ENCODE results near the gene WTIP. TPM values are rescaled to one million over a fixed set of nuclear protein-coding genes. Genes with fewer than 3 reads are reported as not detected.

WTIP gene
- total and polyA plus RNA-seq, 4 experiments from 2014 or later = 0.23 to 0.39 TPM; not detected in 2

- H3K27me3 Mint-ChIP-seq = peaks cover 17 to 18% of the 10 kb centered on the region in 2 donors
- no peak overlapping the region for H3K4me3 ChIP-seq (ENCODE audit: low read length in 2 of 2)
These were observed 2.2 kb upstream of the WTIP start for GRCh38 chr19:34479396-34479795.

GRCh38 chr19:34480491-34480890 lies 1.1 kb upstream of the WTIP start:
- no peaks in the 10 kb centered on the region for H3K36me3 ChIP-seq (ENCODE audit: insufficient read depth, low read length)
- intact Hi-C loops (cut with micrococcal nuclease) = no loop called here
- Mint-ChIP-seq H3K27ac (no peak overlapping the region), H3K4me1 (peaks cover 0 to 9% (median 4%) of the 10 kb centered on the region in 4 donors), H3K27me3 (peaks cover 18 to 19% of the 10 kb centered on the region in 2 donors), H3K4me3 (no peak overlapping the region), H3K9me3 (peaks cover 0 to 2% (median 0%) of the 10 kb centered on the region in 8 donors), H3K36me3 (no peaks in the 10 kb centered on the region)
- H3K4me3 ChIP-seq (ENCODE audit: low read length in 2 of 2) = no peak overlapping the region
- H3K4me1 ChIP-seq (ENCODE audit: insufficient read depth, low read length) = no peaks in the 10 kb centered on the region
- H3K27me3 ChIP-seq (ENCODE audit: insufficient read depth, low read length) = no peaks in the 10 kb centered on the region
- H3K9me3 ChIP-seq (ENCODE audit: control insufficient read depth in 1 of 2, low read length in 2 of 2) = no peaks in the 10 kb centered on the region
- POLR2A ChIA-PET (ENCODE audit: partially characterized antibody) = no interaction called here
- no peak overlapping the region for H3K27ac ChIP-seq (ENCODE audit: low read depth, low read length)
- CTCF ChIA-PET (ENCODE audit: partially characterized antibody) = no interaction called here
- no peak for DNase-seq

More at GRCh38 chr19:34479396-34479795, 2.2 kb upstream of the WTIP start:
- ChIA-PET POLR2A (ENCODE audit: partially characterized antibody) (no interaction called here), CTCF (ENCODE audit: partially characterized antibody) (no interaction called here)
- Histone ChIP-seq H3K9me3 (ENCODE audit: control insufficient read depth in 1 of 2, low read length in 2 of 2) (no peaks in the 10 kb centered on the region), H3K4me1 (ENCODE audit: insufficient read depth, low read length) (no peaks in the 10 kb centered on the region), H3K27ac (ENCODE audit: low read depth, low read length) (no peak overlapping the region), H3K27me3 (ENCODE audit: insufficient read depth, low read length) (no peaks in the 10 kb centered on the region), H3K36me3 (ENCODE audit: insufficient read depth, low read length) (no peaks in the 10 kb centered on the region)
- H3K27ac Mint-ChIP-seq = no peak overlapping the region
- H3K36me3 Mint-ChIP-seq = no peaks in the 10 kb centered on the region
- H3K4me1 Mint-ChIP-seq = peaks cover 0 to 9% (median 4%) of the 10 kb centered on the region in 4 donors
- DNase-seq = no peak
- intact Hi-C loops (cut with micrococcal nuclease) = no loop called here
- H3K9me3 Mint-ChIP-seq = peaks cover 0 to 2% (median 0%) of the 10 kb centered on the region in 8 donors
- no peak overlapping the region for H3K4me3 Mint-ChIP-seq

DNA sequence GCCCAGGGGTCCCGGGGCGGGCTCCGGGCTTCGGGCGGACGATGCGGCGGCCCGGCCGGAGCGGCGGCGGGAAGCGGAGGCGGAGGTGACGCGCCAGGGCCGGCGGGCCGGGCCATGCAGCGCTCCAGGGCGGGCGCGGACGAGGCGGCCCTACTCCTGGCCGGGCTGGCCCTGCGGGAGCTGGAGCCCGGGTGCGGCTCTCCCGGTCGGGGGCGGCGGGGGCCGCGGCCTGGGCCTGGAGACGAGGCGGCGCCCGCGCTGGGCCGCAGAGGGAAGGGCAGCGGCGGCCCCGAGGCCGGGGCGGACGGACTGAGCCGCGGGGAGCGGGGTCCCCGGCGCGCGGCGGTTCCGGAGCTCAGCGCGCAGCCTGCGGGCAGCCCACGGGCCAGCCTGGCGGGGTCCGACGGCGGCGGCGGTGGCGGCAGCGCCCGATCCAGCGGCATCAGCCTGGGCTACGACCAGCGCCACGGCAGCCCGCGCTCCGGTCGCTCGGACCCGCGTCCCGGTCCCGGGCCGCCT lies 362 bp downstream of the WTIP start:
- peaks cover 0 to 9% (median 4%) of the 10 kb centered on the region in 4 donors for H3K4me1 Mint-ChIP-seq
- POLR2A ChIA-PET (ENCODE audit: partially characterized antibody) = no interaction called here
- H3K9me3 Mint-ChIP-seq = peaks cover 0 to 2% (median 0%) of the 10 kb centered on the region in 8 donors

GRCh38 chr19:34482380-34483250 lies 1.1 kb downstream of the WTIP start:
- Histone ChIP-seq H3K36me3 (ENCODE audit: insufficient read depth, low read length) (no peaks in the 10 kb centered on the region), H3K27ac (ENCODE audit: low read depth, low read length) (no peak overlapping the region), H3K27me3 (ENCODE audit: insufficient read depth, low read length) (no peaks in the 10 kb centered on the region), H3K4me3 (ENCODE audit: low read length in 2 of 2) (no peak overlapping the region), H3K9me3 (ENCODE audit: control insufficient read depth in 1 of 2, low read length in 2 of 2) (no peaks in the 10 kb centered on the region), H3K4me1 (ENCODE audit: insufficient read depth, low read length) (no peaks in the 10 kb centered on the region)
- Mint-ChIP-seq H3K27me3 (peaks cover 27 to 28% of the 10 kb centered on the region in 2 donors), H3K4me1 (peaks cover 0 to 9% (median 4%) of the 10 kb centered on the region in 4 donors), H3K9me3 (peaks cover 0 to 2% (median 0%) of the 10 kb centered on the region in 8 donors), H3K36me3 (no peaks in the 10 kb centered on the region), H3K27ac (no peak overlapping the region), H3K4me3 (peak overlapping the region in 7 of 8 donors; percentile 35 to 74 (median 61))
- POLR2A ChIA-PET (ENCODE audit: partially characterized antibody) = no interaction called here
- DNase-seq = no peak
- CTCF ChIA-PET (ENCODE audit: partially characterized antibody) = interaction anchor here (0.7 kb wide), 2 partner anchors 37 to 200 kb away, joined by 3 read pairs; no protein-coding TSS in a partner anchor
- intact Hi-C loops (cut with micrococcal nuclease) = no loop called here

More for the DNA sequence above, 362 bp downstream of the WTIP start:
- no peaks in the 10 kb centered on the region for H3K4me1 ChIP-seq (ENCODE audit: insufficient read depth, low read length)
- Mint-ChIP-seq H3K27me3 (peaks cover 26 to 27% of the 10 kb centered on the region in 2 donors), H3K27ac (no peak overlapping the region), H3K36me3 (no peaks in the 10 kb centered on the region), H3K4me3 (no peak overlapping the region)
- no peak overlapping the region for H3K27ac ChIP-seq (ENCODE audit: low read depth, low read length)
- no peak for DNase-seq
- H3K9me3 ChIP-seq (ENCODE audit: control insufficient read depth in 1 of 2, low read length in 2 of 2) = no peaks in the 10 kb centered on the region
- H3K27me3 ChIP-seq (ENCODE audit: insufficient read depth, low read length) = no peaks in the 10 kb centered on the region
- no peaks in the 10 kb centered on the region for H3K36me3 ChIP-seq (ENCODE audit: insufficient read depth, low read length)
- no peak overlapping the region for H3K4me3 ChIP-seq (ENCODE audit: low read length in 2 of 2)
- intact Hi-C loops (cut with micrococcal nuclease) = no loop called here
- CTCF ChIA-PET (ENCODE audit: partially characterized antibody) = no interaction called here

DNA sequence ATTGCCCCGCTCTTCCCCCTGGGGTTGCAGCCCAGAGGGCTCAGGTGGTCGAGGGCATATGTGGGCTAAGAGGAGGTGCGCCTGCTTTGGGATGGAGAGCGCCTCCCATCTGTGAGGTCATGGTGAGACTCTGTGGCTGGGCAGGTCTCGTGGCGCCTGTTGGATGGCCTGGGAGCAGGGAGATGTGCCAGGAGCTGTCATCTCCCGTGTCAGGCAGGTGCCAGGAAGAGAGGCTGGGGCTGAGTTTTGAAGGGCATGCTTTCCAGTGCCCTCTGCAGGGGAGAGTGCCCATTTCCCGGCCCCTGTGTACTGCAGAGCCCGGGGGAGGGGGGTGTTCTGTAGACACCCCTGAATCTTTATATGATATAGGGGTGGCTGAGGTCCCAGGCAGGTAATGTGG lies 2.8 kb downstream of the WTIP start:
- peaks cover 0 to 2% (median 0%) of the 10 kb centered on the region in 8 donors for H3K9me3 Mint-ChIP-seq
- H3K27me3 Mint-ChIP-seq = peaks cover 23 to 31% of the 10 kb centered on the region in 2 donors
- H3K27ac ChIP-seq (ENCODE audit: low read depth, low read length) = no peak overlapping the region
- no peaks in the 10 kb centered on the region for H3K36me3 ChIP-seq (ENCODE audit: insufficient read depth, low read length)
- no peaks in the 10 kb centered on the region for H3K36me3 Mint-ChIP-seq
- no peak overlapping the region for H3K4me3 ChIP-seq (ENCODE audit: low read length in 2 of 2)
- no peak for DNase-seq
- no peaks in the 10 kb centered on the region for H3K4me1 ChIP-seq (ENCODE audit: insufficient read depth, low read length)
- no peak overlapping the region for H3K4me3 Mint-ChIP-seq
- ChIA-PET CTCF (ENCODE audit: partially characterized antibody) (no interaction called here), POLR2A (ENCODE audit: partially characterized antibody) (no interaction called here)
- intact Hi-C loops (cut with micrococcal nuclease) = no loop called here
- no peaks in the 10 kb centered on the region for H3K27me3 ChIP-seq (ENCODE audit: insufficient read depth, low read length)
- H3K27ac Mint-ChIP-seq = peak overlapping the region in 1 of 7 donors; percentile 67
- peaks cover 0 to 9% (median 4%) of the 10 kb centered on the region in 4 donors for H3K4me1 Mint-ChIP-seq
- H3K9me3 ChIP-seq (ENCODE audit: control insufficient read depth in 1 of 2, low read length in 2 of 2) = no peaks in the 10 kb centered on the region

DNA sequence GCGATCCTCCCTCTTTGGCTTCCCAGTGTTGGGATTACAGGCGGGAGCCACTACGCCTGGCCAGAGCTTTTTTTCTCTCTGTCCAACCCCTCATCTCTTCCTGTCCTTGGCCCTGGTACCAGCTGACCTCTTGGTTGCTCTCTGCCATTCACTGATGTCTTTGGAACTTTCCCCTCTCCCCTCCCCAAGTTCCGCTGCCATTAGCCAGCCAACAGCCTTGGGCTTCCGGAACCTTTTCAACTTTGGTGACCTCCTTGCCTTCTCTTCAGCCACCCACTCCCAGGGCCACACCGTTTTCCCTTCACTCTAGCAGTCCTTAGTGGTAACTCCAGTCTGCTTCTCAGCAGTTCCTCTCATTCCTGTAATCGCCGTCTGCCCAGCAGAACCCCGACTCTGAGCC lies 4.3 kb downstream of the WTIP start:
- ChIA-PET CTCF (ENCODE audit: partially characterized antibody) (interaction anchor here (1.0 kb wide), 1 partner anchor 15 kb away, joined by 3 read pairs; no protein-coding TSS in a partner anchor), POLR2A (ENCODE audit: partially characterized antibody) (no interaction called here)
- no peak overlapping the region for H3K4me3 Mint-ChIP-seq
- H3K9me3 ChIP-seq (ENCODE audit: control insufficient read depth in 1 of 2, low read length in 2 of 2) = no peaks in the 10 kb centered on the region
- intact Hi-C loops (cut with micrococcal nuclease) = no loop called here
- peaks cover 0 to 2% (median 0%) of the 10 kb centered on the region in 8 donors for H3K9me3 Mint-ChIP-seq
- no peak overlapping the region for H3K27ac ChIP-seq (ENCODE audit: low read depth, low read length)
- peaks cover 0 to 9% (median 4%) of the 10 kb centered on the region in 4 donors for H3K4me1 Mint-ChIP-seq
- H3K27me3 ChIP-seq (ENCODE audit: insufficient read depth, low read length) = no peaks in the 10 kb centered on the region
- no peaks in the 10 kb centered on the region for H3K36me3 Mint-ChIP-seq
- no peaks in the 10 kb centered on the region for H3K4me1 ChIP-seq (ENCODE audit: insufficient read depth, low read length)
- DNase-seq = no peak
- no peak overlapping the region for H3K4me3 ChIP-seq (ENCODE audit: low read length in 2 of 2)
- H3K27ac Mint-ChIP-seq = no peak overlapping the region
- no peaks in the 10 kb centered on the region for H3K36me3 ChIP-seq (ENCODE audit: insufficient read depth, low read length)
- H3K27me3 Mint-ChIP-seq = peaks cover 19 to 26% of the 10 kb centered on the region in 2 donors

DNA sequence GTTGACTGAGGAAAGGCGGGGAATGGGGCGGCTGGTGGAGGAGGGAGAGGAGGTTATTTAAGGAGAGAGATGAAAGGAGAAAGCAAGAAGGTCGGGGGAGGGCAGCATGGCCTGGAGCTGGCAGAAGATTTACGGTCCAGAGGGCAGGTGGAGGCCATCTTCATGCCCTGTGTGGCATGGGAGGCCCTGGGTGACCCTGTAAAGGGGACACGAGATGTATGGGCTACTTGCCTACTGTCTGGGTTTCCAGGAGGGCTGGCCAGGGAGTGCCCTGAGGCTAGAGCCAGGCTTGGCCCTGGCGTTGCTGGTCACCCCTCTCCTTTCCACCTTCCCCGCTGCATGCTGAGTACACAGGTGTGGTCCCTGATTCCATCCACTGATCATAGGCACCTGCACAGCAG lies 6.1 kb downstream of the WTIP start:
- peaks cover 19 to 25% of the 10 kb centered on the region in 2 donors for H3K27me3 Mint-ChIP-seq
- Histone ChIP-seq H3K4me1 (ENCODE audit: insufficient read depth, low read length) (no peaks in the 10 kb centered on the region), H3K4me3 (ENCODE audit: low read length in 2 of 2) (no peak overlapping the region), H3K27ac (ENCODE audit: low read depth, low read length) (no peak overlapping the region), H3K9me3 (ENCODE audit: control insufficient read depth in 1 of 2, low read length in 2 of 2) (no peaks in the 10 kb centered on the region), H3K27me3 (ENCODE audit: insufficient read depth, low read length) (no peaks in the 10 kb centered on the region), H3K36me3 (ENCODE audit: insufficient read depth, low read length) (no peaks in the 10 kb centered on the region)
- peaks cover 0 to 9% (median 4%) of the 10 kb centered on the region in 4 donors for H3K4me1 Mint-ChIP-seq
- no peak overlapping the region for H3K27ac Mint-ChIP-seq
- no peak for DNase-seq
- intact Hi-C loops (cut with micrococcal nuclease) = no loop called here
- H3K36me3 Mint-ChIP-seq = no peaks in the 10 kb centered on the region
- ChIA-PET CTCF (ENCODE audit: partially characterized antibody) (interaction anchor here (0.6 kb wide), 1 partner anchor 63 kb away, joined by 3 read pairs; no protein-coding TSS in a partner anchor), POLR2A (ENCODE audit: partially characterized antibody) (no interaction called here)
- H3K9me3 Mint-ChIP-seq = peaks cover 0 to 2% (median 0%) of the 10 kb centered on the region in 8 donors
- no peak overlapping the region for H3K4me3 Mint-ChIP-seq

Data from CD4-positive, alpha-beta memory T cell (primary cell).